NCI-H460 (cell line): Measurements from ENCODE around the gene C2orf78. TPM values are rescaled to one million over a fixed set of nuclear protein-coding genes. Genes with fewer than 3 reads are reported as not detected.
A peak's percentile ranks its signal among the peaks of the same experiment; 100 is the strongest.
"Not testable (repeated sequence)": the region's sequence is repeated elsewhere in the genome, so short reads cannot be mapped to it uniquely, and the experiment has no call there.

ENCODE experiments used
- DNase-seq: peaks from one replicate; pipeline ENCODE4 v3.0.0-alpha.2; 2016; ENCODE audit warnings: low read depth; ENCODE audit errors: extremely low read depth
- polyA plus RNA-seq: library from polyadenylated mRNA; depleted of rRNA; stranded (reverse); fragments of >200 nt; gene quantifications from 2 replicates; pipeline ENCODE4 v1.2.3, GENCODE V29; 2014; cell fraction: nucleus; rRNA removed
- total RNA-seq: library from RNA; depleted of rRNA; stranded (reverse); fragments of >200 nt; shearing (Covaris generic); gene quantifications from 2 replicates; pipeline ENCODE4 v1.2.3, GENCODE V29; 2014; rRNA removed

C2orf78 gene
- total RNA-seq = not detected in 2 replicates
- not detected in 2 replicates for polyA plus RNA-seq

GRCh38 chr2:73783883-73784282 is at the start of gene C2orf78:
TSS of gene C2orf78 (plus strand) at chr2:73784183. CDS start at chr2:73784310, 127 bp downstream.
- not testable (repeated sequence) for DNase-seq

DNA sequence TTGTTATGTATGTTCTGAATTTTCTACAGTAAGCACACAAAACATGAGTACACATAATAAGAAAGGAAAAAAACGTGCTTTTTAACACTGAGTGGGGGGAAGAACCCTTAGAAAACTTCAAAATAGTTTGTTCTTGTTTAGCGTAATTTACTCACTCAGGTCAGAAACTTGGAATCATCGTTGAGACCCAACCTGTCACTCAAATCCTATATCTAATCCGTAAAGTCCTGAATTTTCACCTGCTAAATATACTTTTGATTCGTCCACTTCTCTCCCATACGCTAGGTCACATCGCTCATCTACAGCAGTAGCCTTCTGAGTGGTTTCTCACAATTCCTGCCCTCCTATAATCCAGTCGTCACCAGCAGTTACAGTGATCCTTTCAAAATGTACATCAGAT is 47.6 kb upstream of the C2orf78 start:
- DNase-seq = no peak

- peak; percentile 96 for DNase-seq
These were observed 46.9 kb upstream of the C2orf78 start, which contains the start of gene TPRKB for GRCh38 chr2:73736855-73737779. TSS of gene TPRKB (minus strand) at chr2:73737345. CDS start at chr2:73734569, 2,776 bp downstream.

- DNase-seq = no peak
These were observed 44.9 kb upstream of the C2orf78 start for GRCh38 chr2:73739101-73739500.

GRCh38 chr2:73740767-73741166 is 43.2 kb upstream of the C2orf78 start:
- no peak for DNase-seq

- DNase-seq = no peak
These were observed 37.7 kb upstream of the C2orf78 start for GRCh38 chr2:73746015-73746876.

DNA sequence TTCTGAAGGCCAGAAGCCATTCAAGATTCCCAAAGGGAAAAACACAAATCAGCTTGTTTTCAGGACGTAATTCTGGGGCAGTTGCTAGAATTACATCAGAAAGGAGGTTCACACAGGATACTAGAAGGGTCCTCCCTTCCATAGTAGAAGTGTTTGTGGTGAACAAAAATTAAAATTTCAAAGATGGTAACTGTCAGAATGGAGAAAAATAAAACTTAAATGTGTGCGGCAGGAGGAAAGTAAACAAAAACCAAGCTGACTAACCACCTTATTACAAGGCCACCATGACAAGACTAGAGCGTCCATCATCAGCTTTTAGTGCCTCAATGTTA is 37.1 kb upstream of the C2orf78 start:
- DNase-seq = no peak

GRCh38 chr2:73749314-73749713 is 34.7 kb upstream of the C2orf78 start:
- no peak for DNase-seq

GRCh38 chr2:73754332-73754731 is 29.7 kb upstream of the C2orf78 start:
- not testable (repeated sequence) for DNase-seq

DNA sequence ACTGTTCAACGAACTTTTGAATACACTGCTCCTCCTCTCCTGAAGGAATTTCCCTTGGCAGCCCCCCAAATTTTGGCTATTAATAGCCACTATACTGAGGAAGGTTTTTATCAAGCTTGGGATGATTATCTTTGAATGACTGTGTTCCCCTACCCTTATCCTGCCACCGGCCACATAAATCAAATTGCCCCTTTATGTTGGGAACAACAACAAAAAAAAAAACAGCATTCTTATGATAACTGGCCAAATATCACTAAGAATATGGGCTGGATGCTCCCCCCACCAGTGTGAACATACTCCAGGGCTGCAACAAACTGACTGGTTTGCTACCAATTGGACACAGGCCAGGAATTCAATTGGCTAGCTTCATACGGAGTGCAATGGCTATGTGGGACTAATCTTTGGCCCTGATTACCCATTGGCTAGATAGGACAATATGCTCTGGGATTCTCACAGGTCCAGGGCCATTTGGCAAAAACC is 24.7 kb upstream of the C2orf78 start:
- no peak for DNase-seq

GRCh38 chr2:73759904-73760303 is 24.1 kb upstream of the C2orf78 start:
- no peak for DNase-seq

GRCh38 chr2:73762571-73762970 is 21.4 kb upstream of the C2orf78 start:
- DNase-seq = no peak

- DNase-seq = no peak
These were observed 19.0 kb upstream of the C2orf78 start for GRCh38 chr2:73764945-73765344.

DNA sequence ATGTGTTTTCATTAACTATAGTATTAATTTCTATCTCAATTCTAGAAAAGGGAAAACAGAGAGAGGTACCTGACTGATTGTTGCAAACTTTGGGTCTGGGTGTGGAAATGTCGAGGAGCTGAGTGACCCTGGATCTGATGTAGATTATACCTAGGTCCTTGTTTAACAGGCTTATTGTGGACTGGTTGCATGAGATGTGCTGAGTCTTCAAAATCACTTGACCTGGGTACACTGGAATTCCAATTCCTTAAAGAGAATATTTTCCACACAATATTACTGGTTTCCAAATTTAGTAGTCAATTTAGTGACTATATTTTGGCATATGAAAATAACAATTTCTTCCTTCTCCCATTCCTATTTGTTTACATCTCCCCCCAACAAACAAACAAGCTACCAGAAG is 17.6 kb upstream of the C2orf78 start:
- DNase-seq = no peak

DNA sequence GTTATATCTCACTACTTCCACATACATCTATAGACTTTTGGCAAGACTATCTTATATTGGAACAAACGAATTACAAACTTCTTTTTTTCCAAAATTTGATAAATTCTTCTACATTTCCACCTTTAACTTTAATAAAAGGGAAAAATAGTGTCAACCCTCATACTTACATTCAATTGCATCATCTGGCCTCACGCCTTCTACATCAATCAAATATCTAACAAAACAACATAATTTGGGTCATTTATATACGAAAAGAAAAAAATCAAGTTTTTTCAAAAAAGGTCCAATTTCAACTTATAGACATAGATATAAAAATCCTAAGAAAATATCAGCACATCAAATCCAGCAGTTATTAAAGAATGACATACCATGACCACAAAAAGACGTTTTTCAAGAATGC is 17.0 kb upstream of the C2orf78 start:
- no peak for DNase-seq

- DNase-seq = no peak
These were observed 13.3 kb upstream of the C2orf78 start for GRCh38 chr2:73770725-73771124.

DNA sequence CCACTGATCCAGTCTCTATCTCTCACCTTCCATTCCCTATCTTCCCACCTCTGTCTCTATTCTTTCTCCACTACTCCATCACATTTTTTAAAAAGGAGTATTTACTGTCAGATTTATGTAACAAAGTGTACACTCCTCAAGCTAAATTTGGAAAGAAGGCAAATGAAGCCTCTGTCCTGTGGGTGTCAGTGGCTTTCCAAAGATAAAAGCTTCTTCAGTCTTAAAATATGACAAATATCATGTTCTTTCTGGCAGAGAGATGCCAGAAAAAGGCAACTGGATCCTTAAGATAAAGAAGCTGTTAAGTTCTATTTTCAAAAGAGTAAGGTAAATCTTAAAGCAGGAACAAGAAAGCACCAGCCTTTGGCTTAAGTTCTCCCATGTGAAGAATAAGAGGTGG is 11.2 kb upstream of the C2orf78 start:
- DNase-seq = no peak

DNA sequence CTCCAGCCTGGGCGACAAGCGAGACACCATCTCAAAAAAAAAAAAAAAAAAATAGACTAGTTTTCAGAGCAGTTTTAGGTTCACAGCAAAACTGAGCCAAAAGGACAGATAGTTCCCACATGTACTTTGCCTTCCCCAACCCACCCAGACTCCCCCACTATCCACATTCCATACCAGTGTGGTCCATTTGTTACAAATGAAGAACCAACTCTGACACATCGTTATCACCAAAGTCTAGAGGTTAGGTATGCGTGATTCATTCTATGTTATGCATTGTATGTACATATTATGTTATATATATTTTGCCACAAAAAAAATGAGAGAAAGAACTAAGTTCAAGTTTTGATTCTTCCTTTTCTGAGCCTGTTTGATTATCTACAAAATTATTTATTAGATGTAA is 7.6 kb upstream of the C2orf78 start:
- no peak for DNase-seq

- no peak for DNase-seq
These were observed 7.0 kb upstream of the C2orf78 start for GRCh38 chr2:73776869-73777519.

GRCh38 chr2:73778867-73779466 is 5.0 kb upstream of the C2orf78 start:
- DNase-seq = not testable (repeated sequence)
